ENCODE data around the gene RAB11FIP4.

The RAB11FIP4 gene

GRCh38 chr17:31389657-31390381, 1.7 kb upstream of the RAB11FIP4 start:
- H3K27me3 ChIP-seq (ENCODE audit: insufficient read depth, low read length, poor library complexity), result no peaks in the 10 kb centered on the region
- H3K9ac ChIP-seq (ENCODE audit: low read depth, low read length), result no peak overlapping the region
- no peak overlapping the region for H2AFZ ChIP-seq (ENCODE audit: low read depth, low read length)
- H3K9me3 ChIP-seq (ENCODE audit: insufficient read depth, low read length, severe bottlenecking), result no peaks in the 10 kb centered on the region
- H3K27ac ChIP-seq (ENCODE audit: low read length), result no peak overlapping the region
- H3K36me3 ChIP-seq (ENCODE audit: insufficient read depth, low read length), result no peaks in the 10 kb centered on the region
- no peaks in the 10 kb centered on the region for H3K4me1 ChIP-seq (ENCODE audit: insufficient read depth, low read length)
- H3K4me2 ChIP-seq (ENCODE audit: insufficient read depth, low read length), result no peak overlapping the region
- ATAC-seq (ENCODE audit: insufficient read depth, low read depth) (no peak), DNase-seq (no peak)
- no peak for TF ChIP-seq CTCF (IDR thresholded peaks at IDR 0.05; ENCODE audit: borderline replicate concordance, extremely low read depth, low read length, poor library complexity, severe bottlenecking)
- TF ChIP-seq EZH2 (IDR thresholded peaks at IDR 0.05; ENCODE audit: borderline replicate concordance, low read depth, low read length, severe bottlenecking), result no peak
- H3K79me2 ChIP-seq (ENCODE audit: insufficient read depth, low read length), result no peaks in the 10 kb centered on the region
- no peaks in the 10 kb centered on the region for H4K20me1 ChIP-seq (ENCODE audit: insufficient read depth, low read length)
- no peak overlapping the region for H3K4me3 ChIP-seq (ENCODE audit: low read depth in 1 of 2, low read length in 2 of 2)

- no peaks in the 10 kb centered on the region for H3K27me3 ChIP-seq (ENCODE audit: insufficient read depth, low read length, poor library complexity)
- H3K79me2 ChIP-seq (ENCODE audit: insufficient read depth, low read length), result no peaks in the 10 kb centered on the region
- no peak overlapping the region for H3K4me3 ChIP-seq (ENCODE audit: low read depth in 1 of 2, low read length in 2 of 2)
- TF ChIP-seq CTCF (IDR thresholded peaks at IDR 0.05; ENCODE audit: borderline replicate concordance, extremely low read depth, low read length, poor library complexity, severe bottlenecking) (no peak), EZH2 (IDR thresholded peaks at IDR 0.05; ENCODE audit: borderline replicate concordance, low read depth, low read length, severe bottlenecking) (no peak)
- H3K4me1 ChIP-seq (ENCODE audit: insufficient read depth, low read length), result no peaks in the 10 kb centered on the region
- H4K20me1 ChIP-seq (ENCODE audit: insufficient read depth, low read length), result no peaks in the 10 kb centered on the region
- H3K4me2 ChIP-seq (ENCODE audit: insufficient read depth, low read length), result no peak overlapping the region
- no peak overlapping the region for H2AFZ ChIP-seq (ENCODE audit: low read depth, low read length)
- no peak overlapping the region for H3K27ac ChIP-seq (ENCODE audit: low read length)
- H3K36me3 ChIP-seq (ENCODE audit: insufficient read depth, low read length), result no peaks in the 10 kb centered on the region
- ATAC-seq (ENCODE audit: insufficient read depth, low read depth), result no peak
- no peaks in the 10 kb centered on the region for H3K9me3 ChIP-seq (ENCODE audit: insufficient read depth, low read length, severe bottlenecking)
- no peak overlapping the region for H3K9ac ChIP-seq (ENCODE audit: low read depth, low read length)
- DNase-seq, result no peak
Observed at GRCh38 chr17:31390426-31390747, 1.1 kb upstream of the RAB11FIP4 start.

DNA sequence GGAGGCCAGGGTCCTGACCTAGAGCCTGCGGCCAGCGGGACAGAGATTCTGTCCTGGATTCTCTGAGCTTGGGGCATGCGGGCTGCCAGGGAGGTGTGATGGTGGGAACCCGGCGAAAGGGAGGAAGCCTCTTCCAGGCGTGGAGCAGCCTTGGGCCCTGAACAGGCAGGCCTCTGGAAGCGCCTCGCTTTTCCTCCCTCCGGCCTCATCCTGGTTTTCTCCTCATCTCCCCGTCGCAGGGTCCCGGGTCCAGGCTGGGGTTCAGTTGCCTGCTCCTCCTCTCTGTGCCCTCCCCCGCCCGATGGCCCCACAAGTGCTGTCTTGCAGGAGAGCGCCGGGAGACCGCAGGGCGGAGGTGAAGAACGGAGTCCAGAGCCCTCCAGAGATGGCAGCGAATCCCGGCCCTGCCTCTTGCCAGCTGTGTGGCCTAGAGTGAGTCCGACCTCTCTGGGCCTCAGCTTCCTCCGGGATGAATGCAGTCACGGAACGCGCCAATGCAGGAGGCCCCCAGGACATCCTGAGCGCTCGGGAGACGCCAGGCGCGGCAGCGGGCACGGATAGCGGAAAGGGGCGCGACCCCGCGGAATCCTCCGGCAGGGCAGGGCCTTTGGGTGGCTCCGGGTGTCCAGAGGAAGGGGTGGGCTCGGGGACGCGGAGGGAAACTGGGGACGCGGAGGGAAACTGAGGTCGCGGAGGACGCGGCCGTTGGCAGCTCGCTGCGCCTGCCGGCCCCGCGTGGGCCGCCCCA, 553 bp upstream of the RAB11FIP4 start:
- H3K4me2 ChIP-seq (ENCODE audit: insufficient read depth, low read length), result no peak overlapping the region
- no peaks in the 10 kb centered on the region for H3K79me2 ChIP-seq (ENCODE audit: insufficient read depth, low read length)
- no peaks in the 10 kb centered on the region for H3K36me3 ChIP-seq (ENCODE audit: insufficient read depth, low read length)
- H3K4me3 ChIP-seq (ENCODE audit: low read depth in 1 of 2, low read length in 2 of 2), result no peak overlapping the region
- no peak for TF ChIP-seq EZH2 (IDR thresholded peaks at IDR 0.05; ENCODE audit: borderline replicate concordance, low read depth, low read length, severe bottlenecking)
- TF ChIP-seq CTCF (IDR thresholded peaks at IDR 0.05; ENCODE audit: borderline replicate concordance, extremely low read depth, low read length, poor library complexity, severe bottlenecking), result no peak
- no peaks in the 10 kb centered on the region for H3K9me3 ChIP-seq (ENCODE audit: insufficient read depth, low read length, severe bottlenecking)
- H3K27ac ChIP-seq (ENCODE audit: low read length), result no peak overlapping the region
- H3K4me1 ChIP-seq (ENCODE audit: insufficient read depth, low read length), result no peaks in the 10 kb centered on the region
- no peaks in the 10 kb centered on the region for H3K27me3 ChIP-seq (ENCODE audit: insufficient read depth, low read length, poor library complexity)
- ATAC-seq (ENCODE audit: insufficient read depth, low read depth) (no peak), DNase-seq (no peak)
- no peaks in the 10 kb centered on the region for H4K20me1 ChIP-seq (ENCODE audit: insufficient read depth, low read length)
- H3K9ac ChIP-seq (ENCODE audit: low read depth, low read length), result no peak overlapping the region
- no peak overlapping the region for H2AFZ ChIP-seq (ENCODE audit: low read depth, low read length)
